A549 treated with CpdA at 1 μM for 4 hours (cell line): Measurements from ENCODE around the gene UGT2B7. TPM values are rescaled to one million over a fixed set of nuclear protein-coding genes. Genes with fewer than 3 reads are reported as not detected.

Experiments
- total RNA-seq: library from RNA; stranded (reverse); fragments of 200-300 nt; extraction: Qiagen RNA extraction; gene quantifications from 5 replicates; pipeline ENCODE4 v1.2.3, GENCODE V29; 2022; ENCODE audit warnings: low read depth

UGT2B7 gene
- total RNA-seq: 0.12 to 0.34 TPM (median 0.18 TPM) in 5 replicates

DNA sequence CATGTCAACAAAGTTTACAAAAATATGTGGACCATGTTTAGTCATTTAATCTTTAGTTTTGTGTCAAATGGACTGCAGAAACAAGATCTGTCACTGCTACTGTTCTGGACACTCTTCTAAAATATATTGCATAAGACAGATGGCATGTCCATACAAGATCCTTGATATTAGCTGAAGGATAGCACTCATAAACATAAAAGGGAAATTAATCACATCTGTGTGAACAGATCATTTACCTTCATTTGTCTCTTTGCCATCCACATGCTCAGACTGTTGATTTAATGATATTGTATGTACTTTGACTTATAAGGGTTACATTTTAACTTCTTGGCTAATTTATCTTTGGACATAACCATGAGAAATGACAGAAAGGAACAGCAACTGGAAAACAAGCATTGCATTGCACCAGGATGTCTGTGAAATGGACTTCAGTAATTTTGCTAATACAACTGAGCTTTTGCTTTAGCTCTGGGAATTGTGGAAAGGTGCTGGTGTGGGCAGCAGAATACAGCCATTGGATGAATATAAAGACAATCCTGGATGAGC, at the start of gene UGT2B7:
Gene UGT2B7, plus strand, starts transcription at position 364 of the 546 bp plus-strand sequence. Its CDS starts 47 bp downstream, at position 411.

Other genes starting within 250 kb of the UGT2B7 start
- 0.08 to 0.27 TPM (median 0.17 TPM) in 4 of 5 replicates, not detected in the other for gene UGT2A3, start 144.7 kb upstream of the UGT2B7 start, total RNA-seq
- 0.03 to 0.06 TPM in 2 of 5 replicates, not detected in the others for gene UGT2B11, start 118.3 kb downstream of the UGT2B7 start, total RNA-seq
- not detected in 5 replicates for gene UGT2B28, start 184.0 kb downstream of the UGT2B7 start, total RNA-seq